HG02678 (cell line): Measurements from ENCODE around the gene COL9A1.
A peak's percentile ranks its signal among the peaks of the same experiment; 100 is the strongest.

ENCODE experiments used
- ATAC-seq: cut with Tn5 transposase; IDR thresholded peaks from one replicate; pipeline ENCODE4 v1.9.1; 2021; ENCODE audit warnings: mild to moderate bottlenecking, moderate library complexity; ENCODE audit not compliant: unreplicated experiment

COL9A1 gene

DNA sequence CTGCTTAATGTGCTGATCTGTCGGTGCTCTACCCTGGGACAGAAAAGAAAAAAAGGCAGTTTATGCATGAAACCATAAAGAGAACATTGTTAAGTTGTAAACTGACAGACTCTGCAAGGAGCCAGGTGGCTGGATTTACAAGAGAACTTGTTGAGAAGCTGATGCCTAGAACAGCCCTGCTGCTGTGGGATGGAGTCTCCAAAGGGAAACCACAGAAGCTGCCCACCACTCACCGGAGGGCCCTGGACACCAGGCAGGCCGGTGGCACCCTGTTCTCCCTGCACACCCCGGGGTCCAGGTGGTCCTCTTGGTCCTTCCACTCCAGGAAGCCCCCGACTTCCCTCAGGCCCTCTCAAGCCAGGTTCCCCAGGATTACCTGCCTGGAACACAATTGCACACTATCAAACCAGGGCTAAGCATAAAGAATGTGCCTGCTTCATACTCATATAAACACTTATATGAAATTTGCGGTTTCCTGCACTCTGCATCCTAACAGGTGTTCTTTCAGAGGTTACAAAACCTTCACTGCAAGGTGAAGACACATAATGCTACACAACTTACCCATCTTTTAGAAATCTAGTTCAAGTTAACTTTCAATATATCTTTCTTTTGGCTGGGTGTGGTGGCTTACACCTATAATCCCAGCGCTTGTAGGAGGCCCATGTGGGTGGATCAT lies 68.2 kb downstream of the COL9A1 start:
- ATAC-seq = no peak

DNA sequence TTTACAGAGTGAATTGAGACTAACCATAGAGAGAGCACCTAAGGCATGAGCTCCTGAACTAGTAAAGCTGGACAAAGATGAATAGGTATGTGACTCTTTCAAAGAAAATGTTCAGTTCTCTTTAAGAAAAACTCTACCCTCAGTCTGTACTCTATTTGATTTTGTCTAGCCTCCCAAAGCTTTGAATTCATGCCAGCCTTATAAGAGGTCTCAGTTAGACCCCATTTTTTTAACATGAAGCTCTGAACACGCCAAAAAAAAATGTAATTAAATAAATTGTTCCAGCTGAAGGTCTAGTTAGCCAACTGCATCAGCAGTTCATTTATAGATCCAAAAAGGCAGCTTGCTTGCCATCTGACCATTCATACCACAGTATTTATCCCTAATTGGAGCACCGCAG lies 71.6 kb downstream of the COL9A1 start:
- ATAC-seq = no peak

DNA sequence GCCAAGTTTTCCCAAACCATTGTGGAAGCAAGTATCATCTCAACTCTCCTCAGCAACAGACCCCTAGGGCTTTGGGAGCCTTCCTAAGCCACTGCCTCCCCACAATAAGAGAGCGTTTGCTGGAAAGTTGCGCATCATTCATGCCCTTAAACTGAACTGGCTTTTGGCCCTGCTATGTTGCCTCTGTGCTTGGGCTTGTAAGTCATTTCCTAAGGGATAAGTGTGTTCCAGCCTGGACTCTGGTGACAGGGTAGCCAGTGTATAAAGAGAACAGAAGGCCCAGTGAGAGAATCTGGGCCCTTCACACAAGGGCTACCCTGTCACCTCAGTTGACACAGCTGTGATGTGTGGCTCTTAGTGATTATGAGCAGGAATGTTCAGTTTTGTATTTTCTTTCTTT lies 77.8 kb downstream of the COL9A1 start:
- no peak for ATAC-seq

DNA sequence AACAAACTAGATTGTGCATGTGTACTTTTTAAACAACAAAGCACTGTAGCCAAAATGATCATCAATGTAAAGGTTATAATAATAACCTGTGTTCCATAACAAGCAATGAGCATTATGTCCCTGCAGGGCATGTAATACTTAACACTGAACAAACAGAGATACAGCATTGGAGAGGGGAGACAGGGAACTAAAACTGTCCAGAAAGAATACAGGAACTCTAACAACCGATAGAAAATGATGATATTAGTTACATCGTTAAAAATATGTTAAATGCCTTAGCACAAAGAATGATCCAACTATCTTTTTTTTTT lies 80.5 kb downstream of the COL9A1 start:
- no peak for ATAC-seq

DNA sequence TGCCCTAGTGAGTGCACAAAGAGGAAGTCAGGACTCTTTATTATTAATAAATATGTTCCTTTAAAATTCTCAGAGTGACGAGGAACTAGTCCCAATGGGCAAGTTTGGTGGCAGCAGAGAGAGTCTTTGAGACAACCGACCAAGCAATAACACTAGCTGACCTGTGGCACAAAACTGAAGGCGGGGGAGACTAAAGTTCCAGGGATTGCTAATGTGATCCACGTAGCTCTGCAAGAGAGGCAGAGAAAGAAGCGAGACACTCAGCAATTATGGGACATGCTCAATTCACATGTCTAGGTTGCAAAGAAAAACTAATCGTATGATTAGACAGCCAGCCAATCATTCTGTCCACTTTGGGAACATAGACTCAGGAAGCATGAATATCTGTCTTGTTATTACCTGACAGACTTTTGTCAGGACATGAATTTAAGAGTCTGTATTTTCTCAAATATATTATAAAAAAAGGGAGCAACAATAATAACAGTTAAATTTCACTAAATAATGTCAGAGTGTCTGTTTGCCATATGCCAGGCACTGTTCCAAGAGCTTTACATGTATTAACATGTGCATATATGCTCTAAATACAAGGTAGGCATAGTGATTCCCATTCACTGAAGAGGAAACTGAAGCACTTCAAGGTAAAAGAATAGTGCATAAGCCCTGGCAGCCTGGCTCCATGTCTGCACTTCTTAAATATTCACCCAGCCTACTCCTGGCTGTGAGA lies 81.0 kb downstream of the COL9A1 start:
- no peak for ATAC-seq

DNA sequence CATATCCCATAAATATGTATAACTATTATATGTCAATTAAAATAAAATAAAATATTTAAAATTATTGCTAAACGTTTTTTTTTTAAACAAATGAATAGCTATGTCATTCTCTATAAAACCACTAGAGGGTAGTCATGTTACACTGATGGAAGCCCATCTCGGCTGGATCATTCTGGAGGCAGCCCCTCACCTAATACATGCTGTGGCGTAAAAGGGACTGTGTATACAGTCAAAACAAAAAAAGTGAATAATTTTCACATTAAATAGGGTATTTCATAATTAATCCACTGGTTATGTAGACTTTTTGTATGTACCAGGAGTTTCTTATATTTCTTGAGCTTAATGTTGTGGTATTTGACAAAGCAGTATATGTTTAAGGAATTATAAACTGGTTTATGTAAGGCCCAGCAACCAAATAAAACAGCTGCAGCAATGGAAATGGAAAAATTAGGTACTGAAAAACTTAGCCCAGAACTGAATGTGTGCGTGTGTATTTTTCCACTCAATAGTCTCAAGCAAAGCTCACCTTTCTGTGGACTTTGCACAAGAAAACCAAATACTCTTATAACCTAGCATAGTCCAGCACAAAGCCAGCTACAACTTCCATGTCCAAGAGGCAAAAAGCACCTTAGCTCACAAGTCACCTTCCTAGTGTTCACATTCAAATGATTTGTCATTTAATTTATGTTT lies 81.7 kb downstream of the COL9A1 start:
- ATAC-seq = peak; percentile 61

DNA sequence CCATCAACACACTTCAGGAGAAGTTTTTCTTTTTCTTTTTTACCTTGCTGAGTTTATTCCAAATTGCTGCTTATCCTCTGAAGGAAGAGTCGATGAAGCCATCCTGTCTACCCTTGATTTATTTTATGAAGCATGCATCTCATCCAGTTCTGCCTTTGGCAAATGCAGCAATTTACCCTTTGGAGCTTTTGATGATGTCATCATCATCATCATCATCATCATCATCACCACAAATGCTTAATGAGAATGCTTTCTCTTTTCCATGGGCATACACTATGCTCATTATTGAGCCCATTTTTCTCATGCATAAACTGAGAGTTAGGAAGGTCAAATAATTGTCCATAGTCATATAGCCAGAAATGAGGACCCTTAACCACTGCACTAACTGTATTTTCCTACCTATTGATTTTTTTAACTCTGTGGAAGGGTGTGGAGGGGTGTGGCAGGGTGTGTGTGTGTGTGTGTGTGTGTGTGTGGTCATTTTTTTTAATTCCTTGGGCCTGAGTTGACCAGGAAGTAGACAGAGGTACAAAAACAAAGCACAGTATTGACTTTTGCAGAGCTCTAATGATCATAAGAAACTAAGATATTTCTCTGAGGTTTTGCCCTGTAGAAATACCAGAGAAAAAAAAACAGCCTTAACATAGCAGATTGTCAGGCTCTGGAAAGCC lies 82.8 kb downstream of the COL9A1 start:
- no peak for ATAC-seq

DNA sequence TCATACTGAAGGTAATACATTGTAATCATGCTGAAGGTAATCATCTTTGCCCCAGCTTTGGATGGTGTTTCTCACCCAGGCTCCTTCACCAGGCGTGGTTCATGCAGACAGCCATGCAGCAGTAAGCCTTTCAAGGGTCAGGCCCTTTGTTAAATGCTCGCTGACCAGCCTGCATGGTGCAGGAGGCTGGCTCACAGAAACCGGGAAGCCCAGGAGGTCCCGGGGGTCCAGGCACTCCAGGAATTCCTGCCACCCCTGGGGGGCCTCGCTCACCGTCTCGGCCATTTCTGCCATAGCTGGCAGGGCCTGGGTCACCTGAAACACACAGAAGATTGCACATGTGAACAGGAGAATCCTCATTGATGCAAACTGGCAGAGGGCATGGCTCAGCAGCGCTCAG lies 86.1 kb downstream of the COL9A1 start:
- no peak for ATAC-seq

DNA sequence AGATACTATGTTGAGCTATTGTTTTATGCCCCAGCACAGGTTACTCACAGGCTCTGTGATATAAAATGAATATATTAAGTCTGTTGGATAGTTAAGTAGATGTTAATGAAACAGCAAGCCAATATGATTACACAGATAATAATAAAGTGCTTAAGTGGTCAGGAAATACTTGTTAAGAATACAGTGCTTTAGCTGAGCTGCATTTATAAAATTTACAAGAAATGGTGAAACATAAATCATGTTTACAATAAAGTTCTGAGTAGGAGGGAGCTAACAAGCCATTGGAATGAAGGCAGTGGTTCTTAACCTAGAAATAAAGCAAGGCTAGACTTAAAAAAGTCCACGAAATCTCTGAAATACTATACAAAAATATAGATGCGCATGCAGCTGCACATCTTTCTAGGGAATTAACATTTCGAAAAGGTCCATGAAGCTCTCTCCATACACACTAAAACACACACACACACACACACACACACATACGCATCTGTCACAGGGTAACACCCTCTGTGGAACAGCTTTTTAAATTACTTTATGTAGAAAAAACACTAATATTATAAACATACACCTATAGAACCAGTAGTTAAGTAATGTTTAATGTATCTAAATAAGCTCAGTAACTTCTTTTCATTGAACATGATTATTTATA lies 87.3 kb downstream of the COL9A1 start:
- no peak for ATAC-seq

DNA sequence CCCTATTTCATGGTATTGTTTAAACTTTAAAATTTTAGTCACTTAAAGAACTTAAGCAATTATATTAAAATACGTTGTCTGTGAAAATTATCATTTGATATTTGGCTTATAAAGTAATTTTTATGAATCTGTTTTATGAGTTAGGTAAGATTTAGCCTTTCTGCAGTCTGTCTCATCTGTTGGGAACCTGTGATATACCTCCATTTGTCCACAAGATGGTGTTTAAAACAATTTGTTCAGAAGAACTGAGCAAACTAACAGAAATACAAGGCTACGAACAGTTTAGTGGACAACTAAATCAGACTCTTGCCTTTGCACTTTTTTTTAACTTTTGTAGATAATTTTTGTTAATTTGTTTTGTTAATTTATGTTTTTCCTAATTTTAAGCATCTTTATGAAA lies 92.4 kb downstream of the COL9A1 start:
- peak; percentile 47 for ATAC-seq

DNA sequence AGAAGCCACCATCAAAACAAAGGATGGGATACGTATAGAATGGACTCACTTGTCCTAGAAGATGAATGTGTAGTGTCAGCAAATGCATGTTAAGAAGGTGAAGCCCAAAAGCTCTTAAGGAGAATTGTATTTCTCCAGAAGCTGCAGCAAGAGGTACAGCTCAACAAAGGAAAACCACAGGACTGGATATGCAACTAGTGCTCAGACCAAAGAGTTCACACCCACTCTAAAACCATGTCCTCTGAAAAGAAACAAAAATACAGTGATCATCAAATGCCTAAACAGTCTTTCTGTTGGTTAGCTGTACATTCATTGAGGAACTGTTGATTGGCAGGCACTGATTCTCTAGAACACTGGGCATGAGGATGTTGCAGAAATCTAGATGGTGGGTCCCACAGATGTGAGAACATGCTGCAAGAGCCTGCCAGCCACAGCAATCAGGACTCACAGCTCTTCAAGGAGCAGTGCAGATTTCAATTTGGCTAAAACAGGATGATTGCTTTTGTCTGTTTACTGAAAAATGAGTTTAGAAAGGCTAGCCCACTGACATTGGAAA lies 94.6 kb downstream of the COL9A1 start:
- no peak for ATAC-seq

DNA sequence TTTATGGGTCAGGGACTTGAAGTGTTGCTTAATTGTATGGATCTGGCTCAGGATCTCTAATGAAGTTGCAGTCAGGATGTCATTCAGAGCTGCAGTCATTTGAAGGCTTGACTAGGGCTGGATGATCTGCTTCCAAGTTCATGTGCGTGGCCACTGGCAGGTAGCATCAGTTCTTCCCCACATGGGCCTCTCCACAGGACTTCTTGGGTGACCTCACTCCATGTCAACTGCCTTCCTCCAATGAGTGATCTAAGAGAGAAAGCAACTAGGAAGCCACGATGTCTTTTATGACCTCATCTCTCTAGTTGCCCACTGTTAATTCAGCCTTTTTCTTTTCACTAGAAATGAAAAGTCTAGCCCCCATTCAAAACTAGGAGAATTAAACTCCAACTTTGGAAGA lies 104.1 kb downstream of the COL9A1 start:
- no peak for ATAC-seq

DNA sequence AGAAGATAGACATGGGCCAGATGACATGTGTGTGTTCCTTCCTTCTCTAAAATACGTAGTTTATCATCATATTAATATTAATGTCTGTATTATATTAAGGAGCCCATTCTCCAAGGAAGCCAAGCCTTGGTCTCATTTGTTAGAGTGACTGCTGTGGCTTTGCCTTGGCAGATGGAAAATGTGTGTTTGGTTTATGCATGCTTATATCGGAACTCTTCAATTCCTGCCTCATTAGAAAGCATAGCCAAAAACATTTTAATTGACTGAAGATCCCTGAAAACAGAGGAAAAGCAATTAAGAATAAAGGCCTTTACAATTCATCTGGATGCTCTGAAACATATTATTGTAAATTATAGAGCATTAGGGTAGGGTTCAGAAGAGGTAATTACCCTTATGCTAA lies 106.4 kb downstream of the COL9A1 start:
- ATAC-seq = no peak

DNA sequence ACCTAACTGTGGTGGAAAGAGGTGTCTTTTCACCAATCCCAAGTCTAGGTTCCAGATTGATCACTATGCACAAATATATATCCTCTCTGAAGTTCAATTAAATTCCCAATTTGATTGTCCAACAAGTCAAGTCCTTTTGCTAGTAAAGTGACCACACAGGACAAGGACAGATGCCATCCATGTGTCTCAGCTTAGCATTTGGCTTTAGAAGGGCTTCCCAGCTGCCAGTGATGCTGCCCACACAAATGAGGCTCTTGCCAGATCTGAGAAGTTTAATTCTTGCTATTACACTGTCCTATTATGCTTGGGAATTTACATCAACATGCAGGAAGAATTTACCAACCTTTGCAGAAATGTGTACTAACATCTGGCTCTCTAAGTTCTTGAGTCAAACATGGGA lies 108.5 kb downstream of the COL9A1 start:
- ATAC-seq = no peak

DNA sequence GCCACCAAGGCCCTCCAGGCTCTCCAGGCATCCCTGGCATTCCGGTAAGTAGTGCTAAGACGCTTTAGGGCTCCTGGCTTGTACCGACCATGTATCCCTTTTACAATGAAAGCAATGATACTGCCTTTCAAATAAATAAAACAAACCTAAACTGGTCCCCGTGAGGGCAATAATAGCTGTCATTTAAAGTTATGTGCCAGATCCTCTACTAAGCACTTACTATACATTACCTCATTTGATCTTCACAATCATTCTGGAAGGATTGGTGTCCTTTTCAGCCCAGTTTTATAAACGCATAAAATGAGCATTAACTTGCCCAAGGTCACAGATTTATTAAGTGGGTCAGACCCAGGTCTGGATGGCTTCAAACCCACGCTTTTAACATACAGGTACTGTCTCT lies 114.7 kb downstream of the COL9A1 start:
- no peak for ATAC-seq

DNA sequence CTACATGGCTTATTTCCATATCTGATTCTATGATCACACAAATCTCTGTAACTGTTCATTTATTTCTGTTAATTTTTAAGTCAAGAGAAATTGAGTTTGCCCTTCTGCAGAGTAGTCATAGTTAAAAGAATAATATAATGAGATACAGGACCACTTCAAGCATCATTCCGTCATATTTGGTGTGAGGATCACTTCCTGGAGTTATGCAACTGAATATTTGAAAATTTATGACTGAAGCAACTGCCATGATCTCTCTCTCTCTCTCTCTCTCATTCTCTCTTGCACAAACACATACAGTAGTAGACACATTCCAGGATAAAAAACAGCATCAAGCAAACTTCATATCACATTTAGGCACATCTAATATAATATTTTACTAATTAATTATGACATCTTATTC lies 116.4 kb downstream of the COL9A1 start:
- no peak for ATAC-seq

DNA sequence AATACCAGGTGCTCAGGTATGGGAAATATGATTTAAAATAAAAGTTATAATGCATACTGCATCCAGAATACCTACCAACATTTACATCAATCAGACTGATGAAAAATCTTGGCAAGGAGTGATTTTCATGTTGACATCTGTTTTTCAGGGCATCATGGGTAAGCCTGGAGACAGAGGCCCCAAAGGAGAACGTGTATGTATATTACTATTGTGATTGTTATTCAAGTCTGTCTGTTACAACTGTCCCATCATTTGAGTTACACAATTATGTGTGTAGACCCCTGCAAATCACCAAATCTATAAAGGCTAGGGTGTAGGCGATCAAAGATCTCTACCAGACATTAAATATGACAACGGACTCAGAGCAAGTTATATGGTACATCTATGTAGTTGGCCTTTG lies 118.2 kb downstream of the COL9A1 start:
- no peak for ATAC-seq

DNA sequence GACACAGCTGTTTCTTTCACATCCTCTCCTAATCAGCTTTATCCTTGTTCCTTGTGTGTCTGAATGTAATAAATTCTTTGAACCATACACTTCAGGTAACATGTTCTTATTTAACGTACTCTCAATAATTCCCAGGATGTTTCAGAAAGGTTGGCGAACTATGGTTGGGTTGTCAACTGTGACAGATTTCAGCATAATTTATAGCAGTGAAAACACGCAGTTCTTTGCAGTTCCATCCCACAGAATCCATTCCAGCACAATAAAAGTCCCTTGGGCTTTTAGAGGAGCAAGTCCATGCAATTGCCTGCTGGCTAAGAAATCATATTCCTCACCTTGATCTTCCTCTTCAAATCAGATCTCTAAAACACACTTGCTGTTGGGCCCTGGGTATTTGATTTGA lies 119.3 kb downstream of the COL9A1 start:
- no peak for ATAC-seq

DNA sequence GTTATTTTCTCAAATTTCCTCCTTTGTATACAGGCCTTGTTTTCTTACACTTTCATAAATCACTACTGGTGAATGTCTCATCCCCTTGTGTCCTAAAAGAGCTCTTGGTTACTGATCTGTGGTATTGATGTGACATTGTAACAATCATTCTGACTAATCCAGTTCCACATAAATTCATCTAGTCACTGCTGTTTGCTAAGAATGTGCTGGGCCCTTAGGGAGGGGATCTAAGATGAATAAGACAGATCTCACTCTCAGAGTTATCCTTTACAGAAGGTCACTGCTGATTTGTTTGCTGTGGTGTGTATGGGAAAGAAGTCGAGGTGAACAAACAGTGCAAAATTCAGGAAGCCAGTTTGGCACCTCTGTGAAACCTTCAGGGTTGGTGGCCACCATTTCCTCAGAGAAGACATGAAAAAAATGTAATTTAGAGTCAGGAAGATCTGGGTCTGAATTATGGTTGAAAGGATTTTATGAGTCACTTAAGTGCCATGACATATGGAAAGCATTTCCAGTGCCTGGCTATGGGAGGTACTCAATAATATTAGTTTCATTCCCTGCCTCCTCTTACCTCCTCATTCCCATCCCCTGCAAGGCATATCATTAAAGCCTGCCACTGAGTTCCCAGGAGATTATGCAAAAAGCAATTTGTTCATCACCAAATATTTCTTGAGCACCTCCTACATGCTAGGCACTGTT lies 121.8 kb downstream of the COL9A1 start:
- no peak for ATAC-seq

DNA sequence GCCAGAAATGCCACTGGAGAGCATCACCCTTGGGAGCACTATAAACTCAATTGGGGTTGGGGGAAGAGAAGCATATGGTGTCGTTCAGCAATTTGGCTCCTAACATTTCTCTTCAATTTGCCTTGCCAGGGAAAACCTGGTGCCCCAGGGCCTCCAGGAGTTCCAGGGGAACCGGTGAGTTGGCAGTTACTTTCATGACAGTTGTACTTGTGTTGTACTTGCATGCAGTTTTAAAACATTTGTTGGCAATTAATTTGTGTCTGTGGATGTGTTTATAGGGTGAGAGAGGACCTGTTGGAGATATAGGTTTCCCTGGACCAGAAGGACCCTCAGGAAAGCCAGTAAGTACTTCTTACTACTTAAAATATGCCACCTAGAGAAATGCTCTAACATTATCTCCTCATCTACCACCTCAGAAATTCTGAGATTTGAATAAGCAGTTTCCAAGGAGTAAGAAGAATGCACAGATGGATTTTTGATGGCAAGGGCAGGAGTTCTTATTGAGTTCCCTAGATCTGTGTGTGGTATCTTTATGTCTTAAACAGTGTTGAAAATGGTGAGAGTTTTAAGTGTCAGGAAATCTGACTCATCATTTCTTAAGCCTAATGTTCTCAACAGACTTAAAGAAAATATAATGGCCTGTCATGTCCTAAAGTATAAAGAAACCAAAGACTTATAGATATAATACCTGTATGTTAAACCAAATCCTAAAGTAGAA lies 122.5 kb downstream of the COL9A1 start:
- no peak for ATAC-seq
